GM12801 (cell line): ENCODE results near the gene NFAM1.

Experiments used
- TF ChIP-seq, protein P1 (sequence below): IDR thresholded peaks from one replicate; pipeline ENCODE4 v1.5.1; 2011; ENCODE audit warnings: control low read depth; ENCODE audit not compliant: insufficient read length; ENCODE audit errors: extremely low read depth

NFAM1 gene

DNA sequence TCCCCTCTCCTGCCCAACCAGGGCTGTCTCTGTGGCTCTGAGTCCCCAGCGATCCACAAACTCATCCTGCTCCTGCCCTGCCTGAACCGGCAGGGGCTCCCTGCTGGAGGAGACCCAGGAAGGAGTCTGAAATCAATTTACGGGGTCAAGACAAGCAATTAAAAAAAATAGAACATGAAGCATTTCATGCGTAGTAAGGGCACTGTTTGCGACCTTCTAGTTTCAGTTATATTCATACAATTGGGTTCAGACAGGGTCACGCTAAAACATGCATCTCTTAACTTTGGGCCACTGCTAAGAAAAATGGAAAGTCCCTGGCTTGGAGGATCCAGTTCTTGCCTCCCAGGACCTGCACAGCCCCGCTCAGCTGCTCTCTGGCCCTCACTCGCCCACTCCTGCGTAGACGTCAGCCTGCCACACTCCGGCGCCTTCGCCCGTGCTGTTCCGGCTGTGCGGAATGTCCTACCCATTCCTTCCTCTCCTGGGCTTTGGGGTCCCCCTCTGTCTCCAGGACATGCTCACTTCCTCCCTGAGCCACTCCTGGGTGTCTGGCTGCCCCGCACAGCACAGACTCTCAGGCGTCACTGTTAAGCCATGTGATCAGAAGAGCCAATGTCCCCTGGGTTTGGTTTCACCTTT lies 12.8 kb downstream of the NFAM1 start:
- TF ChIP-seq, protein P1, sequence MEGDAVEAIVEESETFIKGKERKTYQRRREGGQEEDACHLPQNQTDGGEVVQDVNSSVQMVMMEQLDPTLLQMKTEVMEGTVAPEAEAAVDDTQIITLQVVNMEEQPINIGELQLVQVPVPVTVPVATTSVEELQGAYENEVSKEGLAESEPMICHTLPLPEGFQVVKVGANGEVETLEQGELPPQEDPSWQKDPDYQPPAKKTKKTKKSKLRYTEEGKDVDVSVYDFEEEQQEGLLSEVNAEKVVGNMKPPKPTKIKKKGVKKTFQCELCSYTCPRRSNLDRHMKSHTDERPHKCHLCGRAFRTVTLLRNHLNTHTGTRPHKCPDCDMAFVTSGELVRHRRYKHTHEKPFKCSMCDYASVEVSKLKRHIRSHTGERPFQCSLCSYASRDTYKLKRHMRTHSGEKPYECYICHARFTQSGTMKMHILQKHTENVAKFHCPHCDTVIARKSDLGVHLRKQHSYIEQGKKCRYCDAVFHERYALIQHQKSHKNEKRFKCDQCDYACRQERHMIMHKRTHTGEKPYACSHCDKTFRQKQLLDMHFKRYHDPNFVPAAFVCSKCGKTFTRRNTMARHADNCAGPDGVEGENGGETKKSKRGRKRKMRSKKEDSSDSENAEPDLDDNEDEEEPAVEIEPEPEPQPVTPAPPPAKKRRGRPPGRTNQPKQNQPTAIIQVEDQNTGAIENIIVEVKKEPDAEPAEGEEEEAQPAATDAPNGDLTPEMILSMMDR: no peak

DNA sequence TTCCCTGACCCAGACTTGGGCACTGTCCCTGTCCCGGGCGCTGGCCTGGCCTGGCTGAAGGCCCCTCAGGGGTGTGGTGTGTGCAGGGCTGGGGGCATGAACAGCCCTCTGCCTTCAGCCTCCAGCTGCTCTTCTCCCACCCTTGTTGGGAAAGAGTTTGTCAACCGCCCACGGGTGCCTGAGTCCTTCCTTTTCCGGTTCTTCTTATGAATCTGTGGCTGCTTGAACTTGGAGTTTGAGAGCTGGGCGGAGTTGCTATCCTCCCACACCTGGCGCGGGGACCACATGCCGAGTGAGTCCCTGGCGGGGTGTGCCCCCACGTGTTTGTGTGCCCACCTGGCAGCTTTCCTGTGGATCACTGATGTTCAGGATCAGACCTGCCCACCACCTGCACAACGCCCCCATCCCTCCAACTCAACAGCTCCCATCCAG lies 13.4 kb downstream of the NFAM1 start:
- TF ChIP-seq, protein P1: no peak

DNA sequence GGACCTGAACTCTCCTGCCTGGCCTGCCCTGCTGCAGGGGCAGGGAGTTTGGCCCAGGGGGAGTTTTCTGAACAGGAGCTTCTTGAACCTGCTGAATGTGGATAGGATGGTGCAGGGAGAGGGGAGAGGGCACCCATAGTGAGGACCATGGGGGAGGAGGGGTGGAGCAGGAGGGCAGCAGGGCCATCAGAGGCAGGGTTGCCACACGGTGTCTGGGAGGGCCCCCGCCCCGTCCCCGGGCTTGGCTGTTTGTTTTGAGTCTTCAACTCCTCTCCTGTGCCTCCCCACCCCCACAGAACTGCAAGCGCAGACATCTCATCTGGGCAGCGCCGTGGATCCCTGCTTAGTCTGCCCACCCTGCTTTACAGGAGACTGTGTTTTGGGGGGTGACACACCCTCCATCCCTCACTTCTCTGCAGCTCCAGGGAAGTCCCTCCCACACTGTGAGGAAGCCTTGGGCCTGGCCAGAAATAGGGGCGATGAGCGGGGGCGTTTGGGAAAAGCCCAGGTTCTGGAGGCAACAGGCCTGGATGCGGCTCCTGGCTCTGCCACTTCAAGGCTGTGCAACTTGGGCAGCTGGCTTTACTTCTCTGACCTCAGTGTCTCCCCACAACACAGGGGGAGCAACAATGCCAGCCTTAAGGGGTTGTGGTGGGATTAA lies 14.4 kb downstream of the NFAM1 start:
- TF ChIP-seq, protein P1: no peak

- TF ChIP-seq, protein P1: no peak
Observed at GRCh38 chr22:42416671-42417230, 15.5 kb downstream of the NFAM1 start.

- TF ChIP-seq, protein P1: no peak
Observed at GRCh38 chr22:42414565-42415303, 17.5 kb downstream of the NFAM1 start.

GRCh38 chr22:42414021-42414420 lies 18.2 kb downstream of the NFAM1 start:
- TF ChIP-seq, protein P1: no peak

DNA sequence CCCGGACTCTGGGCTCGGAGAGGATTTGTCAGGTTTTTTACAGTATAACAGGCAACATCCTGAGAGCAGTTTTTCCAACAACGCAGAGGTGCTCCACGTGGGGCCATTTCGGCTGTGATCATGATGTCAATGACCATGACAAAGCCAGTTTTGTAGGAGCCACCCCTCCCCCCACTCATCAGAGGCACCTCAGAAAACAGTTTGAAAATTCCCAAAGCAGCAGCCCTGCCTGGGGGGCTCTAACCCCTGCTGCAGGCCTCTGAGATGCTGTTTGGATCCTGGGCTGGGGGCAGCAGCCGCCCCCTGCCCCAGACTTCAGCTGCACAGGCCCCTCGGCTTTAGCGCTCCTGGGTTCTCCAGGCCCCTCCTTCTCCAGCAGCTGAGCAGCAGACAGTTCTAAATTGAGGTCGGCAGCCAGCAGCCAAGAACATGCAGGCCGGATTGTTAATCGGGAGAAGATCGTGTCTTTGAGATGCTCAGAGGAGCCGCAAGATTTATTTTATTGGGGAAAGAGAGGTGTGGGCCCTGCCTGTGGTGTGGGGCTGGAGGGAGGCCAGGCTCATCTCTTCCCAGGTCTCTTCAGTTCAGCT lies 19.4 kb downstream of the NFAM1 start:
- TF ChIP-seq, protein P1: no peak
